GM12878 (cell line): ENCODE measurements around the gene NEU4. TPM values are rescaled to one million over a fixed set of nuclear protein-coding genes. Genes with fewer than 3 reads are reported as not detected.

ENCODE experiments used
- ATF3 ChIP-seq: IDR thresholded peaks from 2 replicates; pipeline ENCODE4 v1.6.1; 2011; ENCODE audit warnings: low read depth, mild to moderate bottlenecking, low read length, moderate library complexity, borderline replicate concordance; ENCODE audit errors: extremely low read depth
- ATF7 ChIP-seq: fragments of 450-650 bp; IDR thresholded peaks from 2 replicates; pipeline ENCODE4 v1.6.1; 2016; ENCODE audit warnings: low read depth, mild to moderate bottlenecking
- CHD1 ChIP-seq: IDR thresholded peaks from 2 replicates; pipeline ENCODE4 v1.6.1; 2012; ENCODE audit warnings: low read depth, low read length, improper control_type of control experiment
- CHD2 ChIP-seq: IDR thresholded peaks from 2 replicates; pipeline ENCODE4 v1.6.1; 2011; ENCODE audit warnings: low read depth, low read length, improper control_type of control experiment, borderline replicate concordance
- CREM ChIP-seq: IDR thresholded peaks from 2 replicates; pipeline ENCODE4 v1.6.1; 2014; ENCODE audit warnings: antibody characterized with exemption, low read depth
- CUX1 ChIP-seq: IDR thresholded peaks from 2 replicates; pipeline ENCODE4 v1.6.1; 2012; ENCODE audit warnings: improper control_type of control experiment, low read depth, low read length; ENCODE audit not compliant: insufficient replicate concordance
- E2F8 ChIP-seq: fragments of 450-650 bp; IDR thresholded peaks from 2 replicates; pipeline ENCODE4 v1.6.1; 2018; ENCODE audit warnings: mild to moderate bottlenecking, low read depth, moderate library complexity; ENCODE audit not compliant: partially characterized antibody
- ELK1 ChIP-seq: IDR thresholded peaks from 2 replicates; pipeline ENCODE4 v1.6.1; 2012; ENCODE audit warnings: low read depth, low read length, improper control_type of control experiment
- HDAC2 ChIP-seq: fragments of 200-600 bp; sonication (generic); IDR thresholded peaks from 2 replicates; pipeline ENCODE4 v1.6.1; 2017
- HDGF ChIP-seq: fragments of 450-650 bp; IDR thresholded peaks from 2 replicates; pipeline ENCODE4 v1.6.1; 2016; ENCODE audit warnings: antibody characterized with exemption
- IRF4 ChIP-seq: IDR thresholded peaks from 2 replicates; pipeline ENCODE4 v1.6.1; 2011; ENCODE audit warnings: low read depth, low read length
- MAX ChIP-seq: IDR thresholded peaks from 2 replicates; pipeline ENCODE4 v1.6.1; 2012; ENCODE audit warnings: low read depth, low read length, improper control_type of control experiment
- MEF2B ChIP-seq: fragments of 450-650 bp; IDR thresholded peaks from 2 replicates; pipeline ENCODE4 v1.6.1; 2018; ENCODE audit warnings: mild to moderate bottlenecking, moderate library complexity; ENCODE audit not compliant: partially characterized antibody, poor library complexity, severe bottlenecking
- NFYB ChIP-seq: IDR thresholded peaks from 2 replicates; pipeline ENCODE4 v1.6.1; 2011; ENCODE audit warnings: low read depth, mild to moderate bottlenecking, low read length, improper control_type of control experiment, moderate library complexity; ENCODE audit not compliant: insufficient read depth
- NR2C1 ChIP-seq: fragments of 450-650 bp; IDR thresholded peaks from 2 replicates; pipeline ENCODE4 v1.6.1; 2017; ENCODE audit warnings: antibody characterized with exemption, mild to moderate bottlenecking, moderate library complexity
- NR2F1 ChIP-seq: fragments of 450-650 bp; conservative IDR thresholded peaks from 2 replicates; pipeline ENCODE4 v1.6.1; 2017; ENCODE audit warnings: mild to moderate bottlenecking
- POU2F2 ChIP-seq: IDR thresholded peaks from 3 replicates; pipeline ENCODE4 v1.6.1; 2011; ENCODE audit warnings: low read depth, mild to moderate bottlenecking, low read length, borderline replicate concordance
- RAD21 ChIP-seq: IDR thresholded peaks from 2 replicates; pipeline ENCODE4 v1.6.1; 2011; ENCODE audit warnings: mild to moderate bottlenecking, low read depth, low read length, moderate library complexity; ENCODE audit not compliant: insufficient read depth
- RFX5 ChIP-seq: IDR thresholded peaks from 2 replicates; pipeline ENCODE4 v1.6.1; 2011; ENCODE audit warnings: low read depth, low read length, improper control_type of control experiment
- SPI1 ChIP-seq: IDR thresholded peaks from 2 replicates; pipeline ENCODE4 v1.6.1; 2011; ENCODE audit warnings: low read depth, mild to moderate bottlenecking, low read length, moderate library complexity, borderline replicate concordance; ENCODE audit not compliant: insufficient read depth
- ZNF217 ChIP-seq: fragments of 450-650 bp; IDR thresholded peaks from 2 replicates; pipeline ENCODE4 v1.6.1; 2017; ENCODE audit warnings: antibody characterized with exemption, mild to moderate bottlenecking
- polyA plus RNA-seq, 11 experiments: library from polyadenylated mRNA; depleted of rRNA in 4 of 11; unstranded in 6 of 11; stranded (reverse) in 5 of 11; fragments of >200 nt; fragmentation: Nextera tagmentation in 4 of 11; fragmentation: Illumina TruSeq in 1 of 11; extraction: Ambion mirVana in 4 of 11; extraction: Trizol in 1 of 11; gene quantifications; 1 replicate in 1 of 11; 2 replicates in 10 of 11; pipeline versions ENCODE4 v1.2.1 to v1.2.3, GENCODE V29; 2011 to 2016; ENCODE audit warnings: inconsistent platforms in 2 of 11, missing spikeins in 2 of 11, low read depth in 1 of 11
- total RNA-seq, 4 experiments: library from RNA; depleted of rRNA in 3 of 4; stranded (reverse); fragments of >200 nt in 3 of 4; fragmentation: Illumina TruSeq in 1 of 4; extraction: Trizol in 1 of 4; gene quantifications; 2 replicates each; pipeline versions ENCODE4 v1.2.1 to v1.2.3, GENCODE V29; 2013 to 2021

The NEU4 gene
- total and polyA plus RNA-seq, 10 of the 15 experiments (the other 5 are each of a cell fraction or from before 2014, with no cell fraction given) = 0.01 to 0.28 (median 0.14) TPM; not detected in 5

GRCh38 chr2:241844066-241844728 is 35.2 kb downstream of the NEU4 start (continued):
- TF ChIP-seq CUX1 (peak; percentile 66), RFX5 (no peak), CREM (no peak), MAX (peak; percentile 47; the same call in 1 of the 2 replicates), MEF2B (no peak), RAD21 (no peak), ELK1 (no peak), HDGF (no peak), NR2F1 (peak; percentile 81), E2F8 (no peak), CHD2 (no peak), CHD1 (no peak), ATF3 (no peak), POU2F2 (peak; percentile 22; the same call in 1 of the 3 replicates), ATF7 (peak; percentile 31; the same call in 1 of the 2 replicates), NR2C1 (peak; percentile 33; the same call in 1 of the 2 replicates), SPI1 (0 out of 2 replicates have a peak, but pooled peaks have one; percentile 45), IRF4 (no peak), ZNF217 (peak; percentile 76; the same call in 1 of the 2 replicates), HDAC2 (no peak), NFYB (no peak)
